GM18526 (cell line): ENCODE data around the gene CROCC.

ENCODE experiments used
- POLR2A ChIP-seq: IDR thresholded peaks from 3 replicates; pipeline ENCODE4 v1.6.1; 2011; ENCODE audit not compliant: insufficient read length; ENCODE audit errors: extremely low read depth

CROCC gene

GRCh38 chr1:16927711-16928485, 6.2 kb downstream of the CROCC start:
- TF ChIP-seq POLR2A: no peak

DNA sequence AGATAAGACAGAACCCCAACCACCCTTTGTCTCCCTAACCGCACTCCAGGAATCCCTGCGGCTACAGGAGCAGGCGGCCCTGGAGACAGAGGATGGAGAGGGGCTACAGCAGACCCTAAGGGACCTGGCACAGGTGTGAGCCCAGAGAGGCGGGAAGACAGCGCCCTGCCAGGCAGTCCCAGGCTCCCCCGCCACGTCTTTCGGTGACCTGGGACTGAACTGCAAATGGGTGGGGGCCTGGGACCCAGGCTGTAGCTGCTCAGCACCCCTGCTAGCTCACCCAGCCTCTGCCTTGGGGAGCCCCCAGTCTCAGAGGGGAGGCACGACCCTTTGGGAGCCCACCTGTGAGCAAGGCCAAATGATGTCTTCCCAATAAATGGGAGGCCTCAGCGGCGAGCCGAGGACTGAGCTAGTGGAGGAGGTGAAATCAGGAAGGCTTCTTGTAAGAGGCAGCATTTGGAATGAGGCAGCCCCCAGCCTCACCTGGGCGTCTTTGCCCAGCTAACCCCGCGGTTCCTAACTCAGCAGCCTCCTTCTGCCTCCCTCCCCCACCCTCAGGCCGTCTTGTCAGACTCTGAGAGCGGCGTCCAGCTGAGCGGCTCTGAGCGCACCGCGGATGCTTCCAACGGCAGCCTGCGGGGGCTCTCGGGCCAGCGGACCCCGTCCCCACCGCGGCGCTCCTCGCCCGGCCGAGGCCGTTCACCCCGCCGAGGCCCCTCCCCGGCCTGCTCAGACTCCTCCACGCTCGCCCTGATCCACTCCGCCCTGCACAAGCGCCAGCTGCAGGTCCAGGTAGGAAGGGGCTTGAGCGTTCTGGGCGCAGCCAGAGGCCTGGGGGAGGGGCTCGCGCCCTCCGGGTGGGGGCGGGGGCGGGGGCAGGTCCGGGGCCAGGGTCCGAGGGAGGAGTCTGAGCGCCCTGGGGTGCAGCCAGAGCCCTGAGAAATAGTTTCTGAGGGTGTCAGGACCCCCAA, 16.9 kb downstream of the CROCC start:
- TF ChIP-seq POLR2A: no peak

DNA sequence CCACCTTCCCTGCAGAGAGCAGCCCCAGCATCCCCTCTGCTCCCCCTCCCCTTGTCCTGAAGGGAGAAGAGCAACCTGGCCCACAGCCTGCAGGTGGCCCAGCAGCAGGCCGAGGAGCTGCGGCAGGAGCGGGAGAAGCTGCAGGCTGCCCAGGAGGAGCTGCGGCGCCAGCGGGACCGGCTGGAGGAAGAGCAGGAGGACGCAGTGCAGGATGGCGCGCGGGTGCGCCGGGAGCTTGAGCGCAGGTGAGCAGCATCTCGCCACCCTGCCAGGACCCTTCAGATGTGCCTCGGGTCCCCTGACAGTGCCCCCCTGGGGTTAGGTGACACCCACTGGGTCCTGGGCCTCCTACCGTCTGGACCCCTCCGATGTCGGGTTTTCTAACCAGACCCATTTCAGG, 22.3 kb downstream of the CROCC start:
- TF ChIP-seq POLR2A: no peak

GRCh38 chr1:16946646-16947045, 24.9 kb downstream of the CROCC start:
- no peak for TF ChIP-seq POLR2A

- TF ChIP-seq POLR2A: no peak
Observed at GRCh38 chr1:16954579-16954978, 32.8 kb downstream of the CROCC start.

- TF ChIP-seq POLR2A: no peak
Observed at GRCh38 chr1:16955186-16955585, 33.5 kb downstream of the CROCC start.

DNA sequence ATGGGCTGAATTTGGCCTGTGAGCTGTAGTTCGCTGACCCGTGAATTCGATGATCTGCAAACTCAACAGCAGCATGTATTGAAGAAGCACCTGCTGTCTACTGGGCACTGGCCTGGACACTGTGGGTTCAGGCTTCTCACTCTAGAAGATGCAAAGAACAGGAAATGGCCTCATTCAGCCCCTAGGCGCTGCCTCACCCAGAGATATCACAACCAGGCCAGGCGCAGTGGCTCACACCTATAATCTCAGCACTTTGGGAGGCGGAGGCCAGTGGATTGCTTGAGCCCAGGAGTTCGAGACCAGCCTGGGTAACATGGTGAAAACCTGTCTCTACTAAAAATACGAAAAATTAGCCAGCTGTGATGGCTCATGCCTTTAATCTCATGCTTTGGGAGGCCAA, 35.0 kb downstream of the CROCC start:
- TF ChIP-seq POLR2A: no peak

DNA sequence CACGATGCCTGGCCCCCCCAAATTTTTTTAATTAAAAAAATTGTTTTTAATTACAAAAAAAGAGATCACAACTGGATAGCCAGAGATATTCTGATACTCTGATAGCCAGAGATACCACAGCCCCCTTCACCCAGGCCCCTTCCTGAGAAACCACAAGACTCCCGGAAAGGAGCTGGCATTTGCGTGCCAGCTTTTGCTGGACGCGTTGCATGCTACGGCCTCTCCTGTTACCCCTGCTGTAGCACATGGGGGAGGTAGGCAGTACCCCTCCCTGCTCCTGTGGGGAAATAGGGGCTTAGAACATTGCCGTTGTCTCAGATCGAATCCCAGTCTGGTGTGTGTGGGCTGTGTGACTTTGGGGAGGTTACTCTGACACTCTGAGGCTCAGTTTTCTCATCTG, 36.0 kb downstream of the CROCC start:
- no peak for TF ChIP-seq POLR2A

DNA sequence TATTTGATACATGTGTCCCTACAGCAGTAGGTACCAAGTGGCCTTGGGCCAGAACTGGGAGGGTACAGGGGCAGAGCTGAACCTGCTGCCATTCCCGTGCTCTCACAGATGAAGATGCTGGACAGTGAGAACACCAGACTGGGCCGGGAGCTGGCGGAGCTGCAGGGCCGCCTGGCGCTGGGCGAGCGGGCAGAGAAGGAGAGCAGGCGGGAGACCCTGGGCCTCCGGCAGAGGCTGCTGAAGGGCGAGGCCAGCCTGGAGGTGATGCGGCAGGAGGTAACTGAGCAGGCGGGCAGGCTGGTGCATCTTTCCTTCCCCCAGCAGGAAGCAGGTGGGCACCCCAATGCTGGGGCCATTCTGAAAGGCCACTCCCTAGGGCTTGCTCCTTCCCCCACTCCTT, 36.7 kb downstream of the CROCC start:
- no peak for TF ChIP-seq POLR2A

DNA sequence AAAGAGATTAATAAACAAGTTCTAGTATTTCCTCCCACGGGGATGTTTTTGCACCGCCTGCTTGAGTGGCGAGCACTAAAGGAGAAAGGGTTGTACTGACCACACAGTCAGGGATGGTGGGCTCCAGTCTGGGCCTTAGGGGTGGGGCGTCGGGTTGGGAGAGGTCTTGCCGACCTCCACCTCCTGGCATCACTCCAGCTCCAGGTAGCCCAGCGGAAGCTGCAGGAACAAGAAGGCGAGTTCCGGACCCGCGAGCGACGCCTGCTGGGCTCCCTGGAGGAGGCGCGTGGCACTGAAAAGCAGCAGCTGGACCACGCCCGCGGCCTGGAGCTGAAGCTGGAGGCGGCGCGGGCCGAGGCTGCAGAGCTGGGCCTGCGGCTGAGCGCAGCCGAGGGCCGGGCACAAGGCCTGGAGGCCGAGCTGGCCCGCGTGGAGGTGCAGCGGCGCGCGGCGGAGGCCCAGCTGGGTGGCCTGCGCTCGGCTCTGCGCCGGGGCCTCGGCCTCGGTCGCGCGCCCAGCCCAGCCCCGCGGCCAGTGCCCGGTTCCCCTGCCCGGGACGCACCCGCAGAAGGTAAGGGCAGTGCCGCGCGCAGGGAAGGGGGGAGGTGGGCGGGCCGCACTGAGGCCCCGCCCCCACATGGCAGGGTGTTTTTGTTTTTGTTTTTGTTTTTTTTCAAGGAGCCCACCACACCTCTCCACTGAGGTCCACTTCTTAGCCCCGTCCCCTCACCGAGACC, 39.0 kb downstream of the CROCC start:
- no peak for TF ChIP-seq POLR2A

DNA sequence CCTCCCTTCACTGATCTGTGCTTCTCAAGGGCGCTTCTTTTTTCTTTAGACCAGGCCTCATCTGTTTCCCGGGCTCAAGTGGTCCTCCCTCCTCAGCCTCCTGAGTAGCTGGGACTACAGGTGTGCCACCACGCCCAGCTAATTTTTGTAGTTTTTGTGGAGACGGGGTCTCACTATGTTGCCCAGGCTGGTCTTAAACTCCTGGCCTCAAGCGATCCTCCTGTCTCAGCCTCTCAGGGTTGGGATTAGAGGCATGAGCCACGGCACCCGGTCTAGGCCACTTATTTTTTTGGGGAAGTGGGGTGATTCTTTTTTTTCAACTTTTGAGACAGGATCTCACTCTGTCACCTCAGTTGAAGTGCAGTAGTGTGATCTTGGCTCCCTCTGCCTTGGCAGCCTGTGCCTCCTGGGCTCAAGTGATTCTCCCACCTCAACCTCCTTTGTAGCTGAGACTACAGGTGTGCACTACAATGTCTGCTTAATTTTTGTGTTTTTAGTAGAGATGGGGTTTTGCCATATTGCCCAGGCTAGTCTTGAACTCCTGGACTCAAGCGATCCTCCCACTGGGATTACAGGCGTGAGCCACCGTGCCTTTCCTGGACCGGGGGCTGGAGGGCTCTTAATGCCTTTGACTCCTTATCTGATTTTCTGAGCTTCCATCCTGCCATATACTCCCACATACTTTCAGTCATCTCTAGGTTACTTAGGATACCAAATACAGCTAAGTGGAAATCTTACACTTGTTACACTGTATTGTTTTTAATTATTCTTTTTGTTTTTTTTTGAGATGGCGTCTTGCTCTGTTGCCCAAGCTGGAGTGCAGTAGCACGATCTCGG, 39.8 kb downstream of the CROCC start:
- no peak for TF ChIP-seq POLR2A

GRCh38 chr1:16965486-16966067, 43.8 kb downstream of the CROCC start:
- TF ChIP-seq POLR2A: no peak

- no peak for TF ChIP-seq POLR2A
Observed at GRCh38 chr1:16966282-16966681, 44.6 kb downstream of the CROCC start.

DNA sequence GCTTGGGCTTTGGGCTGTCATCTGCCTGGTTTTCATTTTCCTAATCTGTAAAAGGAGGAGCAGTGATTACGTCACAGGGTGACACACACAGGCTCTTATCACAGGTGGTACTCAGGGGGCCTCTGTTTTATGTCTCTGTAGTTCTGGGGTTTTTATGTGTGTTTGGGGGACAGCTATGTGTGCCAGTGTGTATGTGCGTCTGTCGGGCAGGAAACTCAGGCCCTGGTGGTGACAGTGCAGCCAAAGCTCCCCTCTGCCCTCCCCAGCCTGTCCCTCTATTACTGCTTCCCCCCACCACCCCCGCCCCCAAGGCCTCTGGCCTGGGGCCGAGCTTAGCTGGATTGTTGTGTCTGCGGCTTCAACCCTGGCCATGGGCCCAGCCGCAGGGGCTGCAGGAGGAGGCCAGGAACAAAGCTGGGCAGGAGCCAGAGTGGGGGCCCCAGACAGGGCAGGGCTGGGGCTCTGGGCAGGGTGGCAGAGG, 45.4 kb downstream of the CROCC start:
- TF ChIP-seq POLR2A: no peak

DNA sequence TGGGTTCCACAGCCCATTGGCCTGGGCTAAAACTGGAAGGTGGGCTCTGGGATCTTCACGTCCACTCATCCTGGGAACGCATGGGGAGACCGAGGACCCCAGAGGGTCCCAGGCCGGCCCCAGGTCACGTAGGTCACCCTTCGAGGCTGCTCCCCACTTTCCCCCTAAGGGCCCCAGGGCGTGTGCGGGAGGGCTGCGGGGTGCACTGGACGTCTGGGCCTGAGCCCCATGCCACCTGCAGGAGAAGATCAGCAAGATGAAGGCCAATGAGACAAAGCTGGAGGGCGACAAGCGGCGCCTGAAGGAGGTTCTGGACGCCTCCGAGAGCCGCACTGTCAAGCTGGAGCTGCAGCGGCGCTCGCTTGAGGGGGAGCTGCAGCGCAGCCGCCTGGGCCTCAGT, 46.2 kb downstream of the CROCC start:
- TF ChIP-seq POLR2A: no peak

- no peak for TF ChIP-seq POLR2A
Observed at GRCh38 chr1:16968372-16968771, 46.6 kb downstream of the CROCC start.
